RCC 7860 (cell line): Measurements from ENCODE around the gene ITPR2.
"Not testable (repeated sequence)": the region's sequence is repeated elsewhere in the genome, so short reads cannot be mapped to it uniquely, and the experiment has no call there.

Source experiments
- DNase-seq: peaks from one replicate; pipeline ENCODE4 v3.0.0-alpha.2; 2015; ENCODE audit warnings: low spot score
- FAIRE-seq: peaks from 2 replicates; lab custom pipeline; 2012; peaks lifted over from hg19 to GRCh38; lab: Jason Lieb, UNC

The ITPR2 gene

GRCh38 chr12:26767865-26768264 lies 65.1 kb downstream of the ITPR2 start:
- DNase-seq = no peak
- FAIRE-seq = no peak

DNA sequence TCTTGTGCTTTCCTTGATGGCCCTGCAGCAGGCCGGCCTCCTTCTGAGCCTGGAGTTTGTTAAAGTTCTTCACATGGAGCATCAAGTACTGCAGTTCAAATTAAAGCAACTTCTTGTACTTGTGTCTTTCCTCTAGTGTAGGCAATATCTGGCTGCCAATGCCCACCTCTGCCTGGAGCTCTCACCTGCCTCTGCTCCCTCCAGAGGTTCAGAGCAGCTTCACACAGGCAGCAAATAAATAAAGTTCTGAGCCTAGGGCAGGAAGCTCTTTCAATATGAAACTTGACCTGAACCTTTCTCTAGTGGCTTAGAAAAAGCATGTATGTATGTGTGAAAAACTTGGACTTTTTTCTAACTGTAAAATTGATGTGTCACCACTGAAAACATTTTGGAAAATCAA lies 65.9 kb downstream of the ITPR2 start:
- FAIRE-seq (no peak), DNase-seq (no peak)

DNA sequence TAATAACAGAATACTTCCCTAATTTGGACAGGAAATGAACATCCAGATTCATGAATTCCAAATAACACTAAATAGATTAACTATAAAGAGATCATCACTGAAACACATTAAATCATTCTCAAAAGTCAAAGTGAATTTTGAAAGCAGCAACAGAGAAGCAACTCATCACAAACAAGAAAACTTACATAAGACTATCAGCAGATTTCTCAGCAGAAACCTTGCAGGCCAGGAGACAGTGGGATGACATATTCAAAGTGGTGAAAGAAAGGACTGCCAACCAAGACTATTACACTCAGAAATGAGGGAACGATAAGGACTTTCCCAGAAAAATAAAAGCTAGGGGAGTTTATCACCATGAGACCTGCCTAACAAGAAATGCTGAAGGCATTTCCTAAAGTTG lies 70.8 kb downstream of the ITPR2 start:
- FAIRE-seq (no peak), DNase-seq (no peak)

DNA sequence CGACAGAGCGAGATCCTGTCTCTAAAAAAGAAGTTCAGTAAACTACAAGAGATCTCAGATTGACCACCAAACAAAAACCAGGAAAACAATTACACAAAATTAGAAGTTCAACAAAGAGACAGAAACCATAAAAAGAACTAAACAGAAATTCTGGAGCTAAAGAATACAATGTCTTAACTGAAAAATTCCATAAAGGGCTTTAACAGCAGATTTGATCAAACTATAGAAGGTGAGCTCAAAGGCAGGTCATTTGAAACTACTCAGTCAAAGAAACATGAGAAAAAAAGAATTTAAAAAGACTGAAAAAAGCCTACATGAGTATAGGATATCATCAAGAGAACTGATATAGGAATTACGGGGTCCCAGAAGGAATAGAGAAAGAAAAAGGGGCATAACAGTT lies 71.2 kb downstream of the ITPR2 start:
- no peak for FAIRE-seq

DNA sequence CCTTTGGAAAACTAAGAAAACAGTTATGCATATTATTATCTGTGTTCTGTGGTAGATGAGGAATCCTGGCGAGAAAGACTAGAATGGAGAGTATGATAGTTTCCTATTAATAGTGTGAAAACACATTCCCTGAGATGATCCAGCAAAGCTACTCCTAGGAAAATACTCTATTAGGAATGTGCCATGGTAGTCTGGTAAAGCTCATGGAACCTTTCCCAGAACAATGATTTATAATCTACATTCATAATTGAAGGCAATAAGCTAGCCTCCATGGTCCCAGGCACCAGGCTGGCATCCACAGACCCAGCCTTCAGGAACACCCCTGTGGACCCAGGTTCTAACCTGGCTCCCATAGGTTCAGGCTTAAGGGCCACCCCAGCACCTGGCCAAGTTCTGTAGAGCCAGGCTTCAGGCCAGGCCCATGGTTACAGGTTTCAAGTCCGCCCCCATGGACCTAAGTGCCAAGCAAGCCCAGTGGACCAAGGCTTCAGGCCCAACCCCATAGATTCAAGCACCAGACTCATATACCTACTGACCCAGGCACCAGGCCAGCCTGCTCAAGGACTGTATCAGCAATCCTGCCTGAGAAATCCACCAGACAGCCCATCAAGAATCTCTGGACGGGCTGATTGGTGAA lies 72.2 kb downstream of the ITPR2 start:
- DNase-seq (no peak), FAIRE-seq (no peak)

More for the DNA sequence above, 71.2 kb downstream of the ITPR2 start:
- no peak for DNase-seq

DNA sequence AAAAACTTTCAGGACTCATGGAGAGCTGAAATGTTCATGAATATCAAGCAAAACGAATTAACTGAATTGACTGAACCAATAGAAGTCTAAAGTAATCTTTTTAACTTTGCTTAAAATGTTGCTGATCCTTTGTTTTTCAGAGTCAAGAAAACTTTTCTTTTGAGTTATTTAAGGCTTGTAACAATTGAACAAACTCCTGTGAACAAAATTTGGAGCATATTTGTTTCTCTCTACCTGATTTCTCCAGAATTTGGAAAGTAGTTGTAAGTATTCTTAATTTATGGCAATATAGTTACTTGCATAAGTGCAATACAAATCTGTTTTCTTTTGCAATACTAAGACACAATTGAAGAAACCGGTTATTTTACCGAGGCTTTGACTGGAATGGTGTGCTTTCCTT lies 77.6 kb downstream of the ITPR2 start:
- not testable (repeated sequence) for FAIRE-seq, DNase-seq

DNA sequence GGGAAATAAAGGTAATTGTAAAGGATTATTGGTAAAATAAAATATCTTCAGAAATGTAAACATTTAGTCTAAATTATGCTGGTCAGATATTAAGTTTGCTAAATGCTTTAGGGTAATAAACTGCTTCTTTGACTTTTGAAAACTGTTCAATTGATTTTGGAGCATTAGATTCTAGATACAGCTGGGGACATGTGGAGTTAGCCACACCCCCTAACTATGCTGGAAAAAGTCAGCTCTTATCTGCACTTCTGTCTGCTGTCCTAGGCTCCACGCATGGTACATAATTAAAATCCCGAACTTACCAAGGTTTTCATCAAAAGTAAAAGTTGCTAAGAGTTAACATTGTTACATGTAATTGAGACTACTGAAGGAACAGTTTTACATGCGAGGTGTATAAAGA lies 78.8 kb downstream of the ITPR2 start:
- FAIRE-seq (no peak), DNase-seq (no peak)

GRCh38 chr12:26751179-26751578 lies 81.8 kb downstream of the ITPR2 start:
- DNase-seq = no peak
- FAIRE-seq = no peak

- FAIRE-seq (no peak), DNase-seq (no peak)
These were observed 82.3 kb downstream of the ITPR2 start for GRCh38 chr12:26750531-26751175.

- no peak for DNase-seq
- no peak for FAIRE-seq
These were observed 83.2 kb downstream of the ITPR2 start for GRCh38 chr12:26749781-26750180.

- no peak for DNase-seq
- FAIRE-seq = peak; percentile 87
These were observed 84.1 kb downstream of the ITPR2 start for GRCh38 chr12:26748741-26749431.

DNA sequence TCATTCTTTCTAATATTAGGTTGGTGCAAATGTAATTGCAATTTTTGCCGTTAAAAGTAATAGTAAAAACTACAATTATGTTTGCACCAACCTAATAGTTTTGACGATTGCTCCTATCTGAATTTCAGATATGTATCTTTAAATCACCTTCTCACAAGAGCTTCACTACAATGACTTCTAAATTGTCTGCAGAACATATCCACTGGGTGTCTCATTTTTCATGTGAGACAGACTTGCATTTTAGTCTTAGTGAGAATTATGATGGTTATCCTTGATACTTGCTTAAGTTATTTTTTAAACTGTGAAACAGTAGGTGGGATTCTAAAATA lies 84.6 kb downstream of the ITPR2 start:
- no peak for FAIRE-seq
- peak; percentile 20 for DNase-seq

DNA sequence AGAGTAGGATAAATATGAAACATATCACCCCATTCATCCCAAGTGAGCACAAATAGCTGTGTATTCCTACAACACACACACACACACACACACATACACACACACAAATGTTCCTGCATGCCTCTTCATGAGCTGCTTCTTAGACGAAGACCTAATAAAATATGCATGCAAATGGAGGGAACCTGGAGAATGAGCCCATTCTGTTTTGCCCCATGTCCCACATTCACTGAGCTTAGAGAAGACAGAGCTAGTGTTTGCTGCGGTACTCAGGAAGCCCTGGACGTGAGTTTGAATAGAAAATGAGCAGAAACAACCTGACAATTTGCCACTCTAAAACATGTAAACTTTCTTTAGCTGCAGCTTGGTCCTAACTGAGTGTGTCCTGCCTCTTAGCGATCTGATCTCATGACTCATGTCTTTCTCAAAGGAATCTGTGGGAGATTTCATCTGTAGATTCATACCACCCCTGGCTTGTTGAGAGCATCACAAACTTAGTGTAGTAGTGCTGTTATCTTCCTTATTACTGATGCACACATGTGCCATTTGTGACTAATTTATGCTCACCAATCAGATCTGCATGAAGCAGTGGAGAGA lies 86.8 kb downstream of the ITPR2 start:
- DNase-seq (peak; percentile 67), FAIRE-seq (peak; percentile 85)

DNA sequence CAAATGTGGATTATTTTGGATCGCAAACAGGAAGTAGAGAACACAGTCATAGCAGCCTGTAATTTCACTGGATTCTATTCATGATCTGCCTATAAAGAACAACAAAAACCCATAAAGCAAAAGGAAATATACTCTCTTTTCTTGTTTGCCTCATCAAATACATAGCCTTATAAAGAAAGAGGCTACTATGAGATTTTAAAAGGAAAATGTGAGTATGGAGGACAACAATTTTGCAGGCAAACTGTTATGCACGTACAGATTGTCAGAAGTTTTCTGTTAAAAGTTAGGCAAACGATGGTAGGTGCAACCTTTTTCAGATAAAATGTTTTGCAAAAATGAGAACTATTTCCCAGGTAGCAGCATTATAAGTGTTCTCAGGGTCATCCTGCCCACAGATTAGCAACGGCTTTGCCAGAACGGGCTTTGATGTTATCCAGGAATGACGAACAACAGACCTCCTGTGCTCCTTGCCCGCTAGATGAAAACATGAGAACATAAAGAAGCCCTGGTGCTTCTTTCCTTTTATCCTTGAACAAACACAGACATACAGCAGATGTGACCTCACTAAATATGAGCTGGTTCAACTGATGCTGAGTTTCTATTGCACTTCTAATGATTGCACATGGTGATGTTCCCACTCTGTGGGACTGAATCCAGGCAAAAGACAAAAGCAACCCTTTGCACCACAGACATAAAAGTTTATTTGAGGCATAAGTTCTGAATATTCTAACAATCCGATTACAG lies 88.1 kb downstream of the ITPR2 start:
- no peak for DNase-seq
- FAIRE-seq = no peak

DNA sequence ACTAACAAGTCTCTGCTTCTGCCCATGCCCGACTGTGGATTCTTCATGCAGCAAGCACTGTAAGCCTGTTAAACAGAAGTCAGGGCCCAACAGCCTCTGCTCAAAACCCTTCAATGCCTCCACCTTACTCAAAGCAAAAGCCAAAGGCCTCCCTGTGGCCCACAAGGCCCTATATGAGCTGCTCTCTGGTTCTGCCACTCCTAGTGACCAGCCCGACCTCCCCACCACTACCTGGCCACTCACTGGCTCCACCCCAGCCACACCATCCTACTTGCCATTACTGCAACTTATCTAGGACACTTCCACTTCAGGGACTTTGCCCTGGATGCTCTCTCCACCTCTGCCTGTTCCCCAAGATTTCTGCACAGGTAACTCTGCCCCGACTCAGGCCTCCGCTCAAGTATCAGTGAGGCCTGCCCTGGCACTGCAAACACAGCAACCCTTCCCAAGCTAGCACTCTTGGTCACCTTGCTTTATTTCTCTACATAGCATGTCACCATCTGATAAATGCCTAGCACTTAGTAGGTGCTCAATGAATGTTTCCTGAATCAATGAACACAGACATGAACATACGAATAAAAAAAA lies 88.9 kb downstream of the ITPR2 start:
- DNase-seq = no peak
- no peak for FAIRE-seq

- DNase-seq (no peak), FAIRE-seq (no peak)
These were observed 91.3 kb downstream of the ITPR2 start for GRCh38 chr12:26741584-26742227.

DNA sequence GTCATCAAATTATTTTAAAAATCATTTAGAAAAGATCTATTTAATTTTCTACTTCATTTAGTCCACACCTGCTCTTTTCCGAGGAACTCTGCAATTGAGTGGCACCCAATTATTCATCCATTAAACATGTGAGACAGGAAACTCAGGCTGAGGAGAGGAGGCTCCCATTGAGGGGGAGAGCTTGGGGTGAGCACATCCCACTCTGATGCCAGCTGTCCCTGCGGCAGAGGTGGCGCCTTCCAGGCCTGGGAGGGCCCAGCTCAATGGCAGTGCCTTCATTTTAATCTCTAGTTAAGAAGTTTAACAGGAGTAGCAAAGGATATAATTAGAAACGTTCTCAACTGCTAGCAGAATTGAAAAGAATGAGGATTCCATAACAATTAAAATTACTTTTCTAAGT lies 92.0 kb downstream of the ITPR2 start:
- FAIRE-seq (no peak), DNase-seq (no peak)

- FAIRE-seq = no peak
- no peak for DNase-seq
These were observed 92.6 kb downstream of the ITPR2 start for GRCh38 chr12:26740348-26740747.

DNA sequence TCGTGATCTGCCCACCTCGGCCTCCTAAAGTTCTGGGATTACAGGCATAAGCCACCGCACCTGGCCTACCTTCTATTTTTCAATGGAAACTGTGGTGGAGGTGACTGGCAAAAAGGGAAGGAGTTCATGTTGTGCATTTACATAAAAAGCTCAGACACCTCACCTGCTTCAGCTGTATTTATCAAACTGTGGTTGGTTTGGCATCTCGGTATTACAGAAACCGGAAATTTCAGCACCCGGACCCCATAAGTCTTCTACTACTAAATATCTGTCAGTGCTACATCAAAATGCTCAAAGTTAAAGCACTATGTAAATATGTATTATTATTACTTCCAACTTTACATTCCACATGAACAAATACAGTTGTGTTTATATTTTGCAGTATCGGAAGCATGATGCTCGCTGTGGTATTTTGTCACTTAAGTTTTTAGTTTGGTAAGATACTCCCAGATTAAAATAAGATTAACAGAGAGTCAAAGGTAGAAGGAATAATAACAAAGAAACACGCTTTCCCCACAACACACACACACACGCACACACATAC lies 95.4 kb downstream of the ITPR2 start:
- FAIRE-seq (no peak), DNase-seq (no peak)
